Mesodermal cell (in vitro differentiated cells): ENCODE measurements around the gene PMVK.

Experiments used
- H3K27ac ChIP-seq: 2 replicates; pipeline ENCODE4 v1.7.0; 2013; ENCODE audit warnings: mild to moderate bottlenecking, low read depth, low read length, moderate library complexity; ENCODE audit not compliant: severe bottlenecking
- H3K36me3 ChIP-seq: 2 replicates; pipeline ENCODE4 v1.7.1; 2013; ENCODE audit warnings: mild to moderate bottlenecking, low read length, moderate library complexity; ENCODE audit not compliant: control insufficient read depth, insufficient read depth
- H3K4me1 ChIP-seq: one replicate; pipeline ENCODE4 v1.7.1; 2013; ENCODE audit warnings: mild to moderate bottlenecking, low read length; ENCODE audit not compliant: insufficient read depth, control insufficient read depth, poor library complexity, severe bottlenecking
- H3K4me3 ChIP-seq: 2 replicates; pipeline ENCODE4 v1.7.0; 2013; ENCODE audit warnings: low read length, control low read depth, mild to moderate bottlenecking; ENCODE audit not compliant: insufficient read depth, poor library complexity, severe bottlenecking; ENCODE audit errors: extremely low read depth
- H3K9me3 ChIP-seq: 2 replicates; pipeline ENCODE4 v1.7.1; 2013; ENCODE audit warnings: mild to moderate bottlenecking, low read length, moderate library complexity; ENCODE audit not compliant: control insufficient read depth
- WGBS, 2 experiments: methylation state at CpG; one replicate each; pipeline ENCODE4 v1.1.5; 2013; ENCODE audit warnings: missing lambda C conversion rate in 2 of 2; ENCODE audit not compliant: insufficient coverage in 2 of 2; 5-methylcytosine and 5-hydroxymethylcytosine counted together

PMVK gene

GRCh38 chr1:154973344-154974101, 37.0 kb upstream of the PMVK start:
- Histone ChIP-seq H3K4me1 (peaks cover 20% of the 10 kb centered on the region), H3K27ac (peak overlapping the region; percentile 100), H3K4me3 (peak overlapping the region; percentile 69), H3K36me3 (peaks cover 34% of the 10 kb centered on the region), H3K9me3 (no peaks in the 10 kb centered on the region)
- 0 to 2% methylated on average over 22 to 24 of the region's 37 CpGs for WGBS, 2 experiments

- peaks cover 25% of the 10 kb centered on the region for H3K4me1 ChIP-seq
- WGBS, 2 experiments = 0 to 2% methylated on average over 7 to 10 of the region's 18 CpGs
Observed at GRCh38 chr1:154972517-154973343, 36.2 kb upstream of the PMVK start.

GRCh38 chr1:154972213-154972516, 35.6 kb upstream of the PMVK start:
- peaks cover 34% of the 10 kb centered on the region for H3K36me3 ChIP-seq
- no CpG with 5 or more reads among the region's 3 CpGs for WGBS, 2 experiments
- H3K27ac ChIP-seq = peak overlapping the region; percentile 100
- peaks cover 29% of the 10 kb centered on the region for H3K4me1 ChIP-seq
- no peaks in the 10 kb centered on the region for H3K9me3 ChIP-seq
- H3K4me3 ChIP-seq = peak overlapping the region; percentile 69

More at GRCh38 chr1:154972517-154973343, 36.2 kb upstream of the PMVK start:
- Histone ChIP-seq H3K9me3 (no peaks in the 10 kb centered on the region), H3K27ac (peak overlapping the region; percentile 100), H3K36me3 (peaks cover 34% of the 10 kb centered on the region), H3K4me3 (peak overlapping the region; percentile 69)

- peak overlapping the region; percentile 100 for H3K27ac ChIP-seq
- H3K4me3 ChIP-seq = peak overlapping the region; percentile 69
- peaks cover 26% of the 10 kb centered on the region for H3K4me1 ChIP-seq
- 60 to 72% methylated on average over 4 to 10 of the region's 10 CpGs for WGBS, 2 experiments
- peaks cover 41% of the 10 kb centered on the region for H3K36me3 ChIP-seq
- H3K9me3 ChIP-seq = no peaks in the 10 kb centered on the region
Observed at GRCh38 chr1:154971341-154971998, 35.0 kb upstream of the PMVK start.

DNA sequence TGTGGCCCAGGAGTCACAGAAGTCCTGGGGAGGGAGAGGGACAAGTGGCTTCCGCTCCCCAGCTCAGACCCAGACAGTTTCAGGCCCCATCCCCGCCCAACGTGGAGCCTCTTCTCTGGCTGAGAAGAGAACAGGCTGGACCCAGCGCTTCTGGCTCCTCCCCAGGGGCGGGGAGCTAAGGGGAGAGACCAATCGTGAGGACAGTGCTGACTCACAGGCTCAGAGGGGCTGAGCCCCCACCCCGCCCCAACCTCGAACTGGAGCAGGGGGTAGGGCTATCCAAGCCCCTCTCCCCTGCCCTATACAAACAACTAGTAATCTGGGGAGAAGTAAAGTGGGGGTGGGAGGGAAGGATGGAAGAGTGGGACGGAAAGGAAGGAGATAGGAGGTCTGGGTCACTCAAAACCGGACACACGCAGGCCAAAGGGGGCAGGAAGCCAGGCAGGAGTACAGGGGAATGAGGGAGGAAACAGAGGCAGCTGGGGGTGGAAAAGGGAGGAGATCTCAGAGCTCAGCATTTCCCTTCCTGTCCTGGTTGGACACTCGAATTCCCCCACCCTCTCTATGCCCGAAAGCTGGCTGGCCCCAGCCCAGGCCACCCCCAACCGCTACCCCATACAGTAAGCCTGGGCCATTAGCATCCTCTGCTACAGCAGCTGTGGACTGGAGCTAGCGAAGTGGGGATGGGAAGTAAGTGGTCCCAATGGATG, 34.3 kb upstream of the PMVK start, which contains the start of gene SHC1:
SHC1 (minus strand) TSS at position 117 of the 710 bp plus-strand sequence. CDS start 221 bp downstream, outside the sequence.
- H3K4me3 ChIP-seq = peak within 1 kb of the TSS; percentile 69
- WGBS, 2 experiments = 2 to 7% methylated on average over 3 to 8 of the region's 15 CpGs
- H3K9me3 ChIP-seq = no peaks in the 10 kb centered on the region
- H3K27ac ChIP-seq = peak within 1 kb of the TSS; percentile 100
- peaks cover 42% of the 10 kb centered on the region for H3K36me3 ChIP-seq
- H3K4me1 ChIP-seq = peaks cover 20% of the 10 kb centered on the region

DNA sequence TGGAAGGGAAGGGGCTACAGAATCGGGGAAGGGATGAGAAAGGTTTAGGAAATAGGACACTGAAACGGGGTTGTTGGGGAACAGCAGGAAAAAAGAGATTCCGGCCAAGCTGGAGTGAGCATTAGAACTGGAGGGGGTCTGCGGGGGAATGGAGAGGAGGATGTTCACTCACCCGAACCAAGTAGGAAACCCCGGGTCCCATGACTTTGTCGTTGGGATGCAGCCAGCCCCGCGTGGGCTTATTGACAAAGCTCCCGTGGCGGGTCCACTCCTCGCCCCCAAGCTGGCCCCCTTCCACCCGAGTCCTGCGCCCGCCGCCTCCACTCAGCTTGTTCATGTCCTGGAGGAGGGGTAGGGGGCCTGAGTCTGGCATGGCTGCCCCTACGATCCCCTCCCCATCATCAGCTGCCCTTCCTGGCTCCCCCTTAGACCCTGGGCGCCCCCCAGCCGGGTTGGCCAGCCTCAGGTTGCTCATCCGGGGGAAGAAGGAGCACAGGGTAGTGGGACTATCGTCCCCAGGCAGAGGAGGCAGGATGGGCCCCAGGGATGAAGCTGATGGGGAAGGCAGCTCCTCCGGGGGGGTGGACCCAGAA, 33.4 kb upstream of the PMVK start:
- peak overlapping the region; percentile 100 for H3K27ac ChIP-seq
- no peaks in the 10 kb centered on the region for H3K9me3 ChIP-seq
- H3K4me3 ChIP-seq = peak overlapping the region; percentile 69
- H3K36me3 ChIP-seq = peaks cover 49% of the 10 kb centered on the region
- peaks cover 20% of the 10 kb centered on the region for H3K4me1 ChIP-seq
- WGBS, 2 experiments = 0 to 1% methylated on average over 15 to 17 of the region's 22 CpGs

GRCh38 chr1:154969246-154969645, 32.7 kb upstream of the PMVK start:
- H3K9me3 ChIP-seq = no peaks in the 10 kb centered on the region
- no peak overlapping the region for H3K27ac ChIP-seq
- H3K4me3 ChIP-seq = peak overlapping the region; percentile 69
- 22% methylated on average over 3 of the region's 5 CpGs; no CpG with 5 or more reads in 1 of the 2 experiments for WGBS, 2 experiments
- peaks cover 56% of the 10 kb centered on the region for H3K36me3 ChIP-seq
- H3K4me1 ChIP-seq = peaks cover 20% of the 10 kb centered on the region

GRCh38 chr1:154968731-154969130, 32.2 kb upstream of the PMVK start:
- Histone ChIP-seq H3K9me3 (no peaks in the 10 kb centered on the region), H3K36me3 (peaks cover 61% of the 10 kb centered on the region), H3K27ac (no peak overlapping the region), H3K4me1 (peaks cover 23% of the 10 kb centered on the region), H3K4me3 (peak overlapping the region; percentile 69)
- no CpG with 5 or more reads among the region's 3 CpGs for WGBS, 2 experiments

GRCh38 chr1:154967331-154967950, 30.9 kb upstream of the PMVK start:
- Histone ChIP-seq H3K27ac (no peak overlapping the region), H3K4me3 (no peak overlapping the region), H3K9me3 (no peaks in the 10 kb centered on the region), H3K4me1 (peaks cover 36% of the 10 kb centered on the region), H3K36me3 (peaks cover 73% of the 10 kb centered on the region)
- WGBS, 2 experiments = 96 to 97% methylated on average over 3 to 4 of the region's 5 CpGs
